B cell (primary cell): ENCODE results near the gene BEST1.

ENCODE experiments used
- CTCF ChIP-seq: fragments of 200-600 bp; IDR thresholded peaks from one replicate; pipeline ENCODE4 v1.8.0; 2022; ENCODE audit warnings: antibody characterized with exemption, mild to moderate bottlenecking
- EZH2 ChIP-seq: IDR thresholded peaks from 2 replicates; pipeline ENCODE4 v1.6.1; 2012; ENCODE audit warnings: borderline replicate concordance, low read depth, mild to moderate bottlenecking, moderate library complexity, low read length; ENCODE audit not compliant: insufficient read depth, poor library complexity, severe bottlenecking

GRCh38 chr11:61999141-61999975, 49.2 kb downstream of the BEST1 start:
- no peak for TF ChIP-seq CTCF
- no peak for TF ChIP-seq EZH2
